Measurements from ENCODE around the gene TUBGCP2.
"Not testable (repeated sequence)": the region's sequence is repeated elsewhere in the genome, so short reads cannot be mapped to it uniquely, and the experiment has no call there.

Gene TUBGCP2

DNA sequence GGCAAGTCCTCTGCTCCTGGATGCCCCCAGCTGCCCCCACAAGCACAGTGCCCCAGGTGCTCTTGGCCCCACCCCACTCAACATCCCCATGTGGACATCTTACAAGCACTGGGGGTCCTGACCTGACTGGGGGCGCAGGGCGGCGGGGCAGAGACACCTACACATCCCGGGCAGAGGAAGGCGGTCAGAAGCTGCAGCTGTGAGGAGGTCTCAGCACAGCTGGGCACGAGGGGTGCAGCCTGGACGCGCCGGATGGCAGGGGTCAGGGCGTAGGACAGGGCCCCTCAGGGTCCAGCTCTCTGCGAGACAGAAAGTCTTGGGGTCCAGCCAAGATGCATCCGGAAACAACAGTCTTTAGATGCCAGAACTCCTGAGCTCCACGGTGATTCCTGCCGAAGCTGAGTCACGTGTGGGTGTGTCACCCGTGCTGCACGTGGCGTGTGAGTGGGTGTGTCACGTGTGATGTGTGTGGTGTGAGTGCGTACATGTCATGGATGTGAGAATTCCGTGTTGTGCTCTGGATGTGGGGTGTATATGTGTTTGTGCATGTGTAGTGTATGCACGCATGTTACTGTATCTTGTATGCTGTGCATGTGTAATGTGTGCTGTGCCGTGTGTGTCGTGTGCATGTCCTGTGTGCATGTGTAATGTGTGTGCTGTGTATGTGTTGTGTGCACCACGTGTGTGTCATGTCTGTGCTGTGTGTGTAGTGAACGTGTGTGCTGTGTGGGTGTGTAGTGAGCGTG lies 65.9 kb downstream of the TUBGCP2 start:
- no peak for DNase-seq

DNA sequence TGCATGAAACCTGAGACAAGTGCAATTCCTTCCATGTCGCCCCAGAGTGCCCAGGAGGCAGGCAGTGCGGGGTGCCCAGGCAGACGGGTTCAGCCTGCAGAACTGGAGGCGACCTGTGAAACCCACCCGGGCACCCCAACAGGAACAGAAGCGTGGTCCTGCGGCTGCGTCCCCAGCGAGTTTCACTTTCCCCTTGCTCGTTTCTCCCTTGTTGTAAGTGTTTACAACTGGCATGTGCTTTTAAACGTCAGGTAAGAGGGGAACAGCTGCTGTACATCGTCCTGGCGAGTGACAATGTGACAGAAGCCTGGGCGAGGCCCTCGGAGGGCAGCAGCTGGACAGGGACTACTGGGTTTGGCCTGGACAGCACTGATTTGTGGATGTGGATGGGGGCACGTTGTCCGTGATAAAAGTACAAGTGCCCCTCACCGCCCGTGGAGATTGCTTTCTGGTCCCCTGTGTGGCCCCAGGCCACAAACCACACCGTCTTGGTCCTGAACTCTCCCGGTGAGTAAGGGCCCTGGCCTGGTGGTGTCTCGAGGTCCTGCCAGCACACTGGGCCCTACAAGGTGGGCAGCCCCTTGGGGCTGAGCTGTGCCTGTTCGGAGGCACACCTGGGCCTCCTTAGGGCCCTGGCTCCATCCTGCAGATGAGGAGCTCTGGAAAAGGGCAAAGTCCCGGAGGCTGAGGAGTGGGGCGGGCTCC lies 67.0 kb downstream of the TUBGCP2 start:
- DNase-seq: no peak

DNA sequence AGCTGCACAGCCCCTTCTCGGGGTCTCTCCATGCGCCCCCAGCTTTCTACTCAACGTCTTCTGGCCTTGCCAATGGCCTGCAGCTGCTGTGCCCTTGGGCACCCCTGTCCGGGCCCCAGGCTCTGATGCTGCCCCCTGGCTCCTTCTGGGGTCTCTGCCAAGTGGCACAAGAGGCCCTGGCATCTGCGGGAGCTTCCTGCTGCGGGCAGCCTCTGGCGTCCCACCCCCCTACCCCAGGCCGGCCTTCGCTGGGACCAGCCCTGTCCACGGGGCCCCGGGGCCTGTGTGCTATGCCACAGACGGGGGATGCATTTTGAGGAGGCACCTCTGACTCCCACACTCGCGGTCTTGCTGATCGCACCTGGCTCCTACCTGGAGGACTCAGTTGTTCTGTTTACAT lies 68.7 kb downstream of the TUBGCP2 start:
- no peak for DNase-seq

DNA sequence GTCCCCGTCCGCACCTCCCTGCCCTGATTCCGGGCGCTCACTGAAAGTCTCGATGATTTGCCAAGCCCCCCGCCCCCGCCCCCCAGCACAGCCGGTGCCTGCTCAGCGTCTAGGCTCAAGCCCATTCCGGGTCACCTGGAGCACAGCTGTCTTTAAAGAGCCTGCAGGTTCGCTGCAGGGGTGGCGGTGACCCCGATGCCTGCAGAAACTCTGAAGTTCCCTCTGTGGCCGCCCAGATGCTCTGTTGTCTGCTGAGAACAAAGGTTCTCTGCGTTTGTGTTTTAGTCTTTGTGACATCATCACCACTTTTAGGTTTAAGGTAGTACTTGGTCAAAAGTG lies 70.2 kb downstream of the TUBGCP2 start:
- DNase-seq: no peak

DNA sequence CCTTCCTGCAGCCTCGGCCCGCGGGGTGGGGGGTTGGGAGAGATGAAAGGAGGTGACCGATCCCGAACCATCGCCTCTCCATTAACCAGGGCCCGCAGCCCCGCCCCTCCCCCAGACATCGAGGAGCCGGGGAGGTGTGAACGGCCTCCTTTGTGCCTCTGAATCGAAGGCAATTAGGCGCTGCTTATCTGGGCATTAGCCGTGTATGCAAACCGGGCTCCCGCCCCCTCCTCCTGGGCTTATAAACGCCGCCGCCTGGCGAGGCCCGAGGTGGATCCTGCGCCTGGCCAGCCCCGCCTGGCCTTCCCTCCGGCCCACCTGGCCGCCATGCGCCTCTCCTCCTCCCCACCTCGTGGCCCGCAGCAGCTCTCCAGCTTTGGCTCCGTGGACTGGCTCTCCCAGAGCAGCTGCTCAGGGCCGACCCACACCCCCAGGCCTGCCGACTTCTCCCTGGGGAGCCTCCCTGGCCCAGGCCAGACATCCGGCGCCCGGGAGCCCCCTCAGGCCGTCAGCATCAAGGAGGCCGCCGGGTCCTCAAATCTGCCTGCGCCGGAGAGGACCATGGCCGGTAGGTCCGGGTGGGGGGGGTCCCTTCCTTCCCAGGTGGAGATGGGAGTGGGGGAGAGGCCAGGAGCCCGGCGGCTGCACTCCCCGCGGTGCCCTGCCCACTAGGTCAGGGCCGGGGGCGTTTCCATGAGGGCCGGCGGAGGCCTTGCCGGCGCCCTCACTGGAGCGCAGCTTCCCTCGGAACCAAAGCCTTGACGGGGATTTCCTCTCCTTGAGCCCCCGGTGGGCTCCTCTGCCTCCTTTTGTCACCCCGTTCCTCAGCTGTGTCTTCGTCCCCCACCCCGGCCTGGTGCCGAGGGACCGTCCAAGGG lies 70.8 kb downstream of the TUBGCP2 start, which contains the start of gene VENTX:
VENTX (plus strand) TSS at position 268 of the 878 bp plus-strand sequence; CDS start at position 328, 60 bp downstream.
- no peak for DNase-seq

DNA sequence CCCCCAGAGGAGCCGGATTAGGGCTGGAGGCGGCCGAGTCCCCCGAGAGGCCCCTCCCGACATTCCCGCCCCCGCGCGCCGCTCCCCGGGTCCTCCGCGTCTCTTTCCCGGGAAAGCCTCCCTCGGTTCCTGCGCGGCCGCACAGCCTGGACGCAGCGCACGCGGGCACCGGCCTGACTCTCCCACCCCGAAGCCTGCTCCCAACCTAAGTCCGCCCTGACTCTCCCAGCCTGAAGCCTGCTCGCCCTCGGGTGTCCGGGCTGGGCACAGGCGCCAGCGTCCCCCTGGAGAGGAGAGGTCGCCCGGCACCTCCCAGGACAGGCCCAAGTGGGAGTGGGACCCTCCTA lies 71.5 kb downstream of the TUBGCP2 start:
- DNase-seq: no peak

DNA sequence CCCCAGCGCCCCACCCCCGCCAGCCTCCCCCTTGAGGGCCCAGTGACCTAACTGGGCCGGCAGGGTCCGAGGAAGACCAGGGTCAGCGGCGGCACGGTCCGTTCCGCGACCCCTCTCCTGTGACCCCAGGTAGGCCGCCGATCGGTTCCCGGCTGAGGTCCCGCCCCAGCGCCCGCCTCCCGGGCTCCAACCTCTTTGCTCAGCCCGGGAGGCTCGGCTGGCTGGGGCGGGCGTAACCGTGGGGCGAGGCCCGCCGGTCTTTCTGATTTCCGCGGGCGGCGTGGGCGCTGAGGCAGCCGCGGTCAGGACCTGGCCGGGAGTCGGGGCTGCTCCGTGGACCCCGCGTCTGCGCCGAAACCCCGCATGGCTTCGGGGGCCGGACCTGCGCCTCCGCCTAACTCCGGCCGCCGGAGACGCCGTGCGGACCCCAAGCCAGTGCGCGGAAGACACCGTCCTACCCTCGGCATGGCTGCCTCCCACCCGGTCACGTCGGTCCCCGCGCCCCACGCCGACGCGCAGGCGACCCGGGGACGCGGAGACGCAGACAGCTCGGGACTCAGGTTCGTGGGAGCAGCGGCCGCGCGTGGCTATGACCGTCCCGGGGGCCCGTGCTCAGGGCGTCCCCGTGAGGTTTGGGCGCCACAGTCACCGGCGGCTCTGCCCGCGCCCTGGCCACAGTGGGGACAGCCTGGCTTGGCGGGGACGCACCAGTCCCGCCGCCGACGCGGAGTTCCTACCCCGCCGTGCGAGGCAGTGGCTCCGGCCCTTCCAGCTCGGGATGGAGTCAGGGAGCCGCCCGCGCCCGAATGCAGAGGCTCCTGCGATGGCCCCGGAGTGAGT lies 72.1 kb downstream of the TUBGCP2 start:
- no peak for DNase-seq

DNA sequence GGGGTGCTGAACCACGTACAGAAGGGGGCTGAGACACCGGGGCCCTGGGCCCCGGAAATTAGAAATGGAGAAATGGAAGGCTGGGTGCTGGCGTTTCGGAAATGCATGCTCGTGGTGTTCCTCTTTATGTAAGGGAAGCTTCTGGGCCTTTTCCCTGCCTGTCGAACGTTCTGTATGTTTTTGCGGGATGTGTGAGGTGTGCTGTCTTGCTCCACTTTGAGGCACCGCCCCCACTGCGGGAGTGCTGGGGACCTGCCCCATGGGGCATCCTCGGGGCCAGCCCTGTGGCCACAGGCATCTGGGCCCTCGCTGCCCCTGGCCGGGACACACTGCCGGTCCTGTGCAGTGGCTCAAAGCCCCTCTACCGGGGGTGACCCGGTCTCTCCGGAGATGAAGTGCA lies 72.7 kb downstream of the TUBGCP2 start:
- DNase-seq: no peak

DNA sequence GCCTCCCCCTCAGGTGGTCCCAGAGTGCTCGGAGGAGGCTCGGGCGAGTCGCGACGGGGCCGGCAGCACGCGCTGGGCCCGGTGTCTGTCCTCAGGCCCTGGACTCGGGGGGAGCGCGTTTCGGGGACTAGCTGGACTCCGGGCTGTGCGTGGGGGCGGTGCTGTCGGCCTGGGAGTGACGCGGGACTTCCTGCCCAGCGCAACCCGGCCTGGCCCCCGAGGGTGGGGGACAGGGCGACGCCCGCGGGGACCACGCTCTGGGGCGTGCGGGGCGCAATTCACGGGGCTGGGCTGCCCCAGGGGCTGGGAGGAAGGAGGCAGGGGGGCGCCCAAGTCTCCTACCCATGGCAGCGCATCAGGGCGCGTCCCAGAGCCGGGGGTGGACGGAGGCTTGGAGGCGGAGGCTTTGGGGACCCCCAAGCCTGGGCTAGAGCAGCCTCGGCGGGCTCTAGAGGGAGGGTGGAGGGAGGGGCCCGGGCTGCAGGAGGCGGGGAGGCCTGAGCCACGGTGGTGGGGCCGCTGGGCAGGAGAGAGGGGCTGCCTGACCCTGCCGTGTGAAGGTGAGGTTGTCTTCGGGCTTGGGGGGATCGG lies 73.3 kb downstream of the TUBGCP2 start:
- no peak for DNase-seq

DNA sequence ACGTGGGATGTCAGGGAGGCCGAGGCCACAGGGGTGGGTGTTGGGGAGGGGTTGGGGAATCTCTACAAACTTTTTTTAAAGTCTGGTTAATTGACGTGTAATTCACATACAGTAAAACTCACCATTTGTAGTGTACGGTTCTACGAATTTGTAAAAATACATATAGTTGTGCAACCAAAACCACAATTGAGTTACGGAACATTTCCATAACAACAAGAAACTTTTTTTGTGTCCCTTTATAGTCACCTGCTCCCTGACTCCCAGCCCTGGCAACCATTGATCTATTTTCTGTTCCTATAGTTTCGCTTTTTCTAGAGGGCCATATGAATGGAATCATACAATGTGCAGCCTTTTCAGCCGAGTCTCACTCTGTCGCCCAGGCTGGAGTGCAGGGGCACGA lies 73.9 kb downstream of the TUBGCP2 start:
- not testable (repeated sequence) for DNase-seq

DNA sequence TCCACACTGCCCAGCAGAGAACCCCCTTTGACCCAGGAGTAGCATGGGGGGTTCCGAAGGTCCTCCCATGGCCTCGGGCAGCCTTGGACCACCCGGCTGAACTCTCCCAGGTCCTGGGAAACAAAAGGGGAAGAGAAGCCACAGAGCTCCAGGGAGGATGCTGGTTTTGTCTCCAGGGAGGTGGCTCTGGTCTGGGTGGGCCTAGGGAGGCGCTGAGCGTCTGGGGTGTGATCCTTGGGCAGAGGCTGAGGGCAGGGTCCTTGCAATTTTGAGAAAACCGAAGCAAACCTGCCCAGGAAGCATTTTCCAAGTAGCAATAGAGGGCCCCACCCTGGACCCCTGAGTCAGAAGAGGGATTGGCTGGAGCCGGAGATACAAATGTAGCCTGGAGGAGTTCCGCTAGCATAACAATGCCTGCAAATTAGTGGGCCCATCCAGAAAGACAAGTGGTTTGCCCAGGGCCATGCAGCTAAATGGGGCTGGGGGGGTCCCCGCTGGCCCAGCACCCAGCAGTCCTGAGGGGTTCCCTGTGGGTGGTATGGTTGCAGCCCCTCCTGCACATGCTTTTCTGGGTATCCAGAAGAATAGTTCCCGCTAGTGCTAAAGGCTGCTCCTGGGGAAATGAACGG lies 76.6 kb downstream of the TUBGCP2 start:
- DNase-seq: no peak

DNA sequence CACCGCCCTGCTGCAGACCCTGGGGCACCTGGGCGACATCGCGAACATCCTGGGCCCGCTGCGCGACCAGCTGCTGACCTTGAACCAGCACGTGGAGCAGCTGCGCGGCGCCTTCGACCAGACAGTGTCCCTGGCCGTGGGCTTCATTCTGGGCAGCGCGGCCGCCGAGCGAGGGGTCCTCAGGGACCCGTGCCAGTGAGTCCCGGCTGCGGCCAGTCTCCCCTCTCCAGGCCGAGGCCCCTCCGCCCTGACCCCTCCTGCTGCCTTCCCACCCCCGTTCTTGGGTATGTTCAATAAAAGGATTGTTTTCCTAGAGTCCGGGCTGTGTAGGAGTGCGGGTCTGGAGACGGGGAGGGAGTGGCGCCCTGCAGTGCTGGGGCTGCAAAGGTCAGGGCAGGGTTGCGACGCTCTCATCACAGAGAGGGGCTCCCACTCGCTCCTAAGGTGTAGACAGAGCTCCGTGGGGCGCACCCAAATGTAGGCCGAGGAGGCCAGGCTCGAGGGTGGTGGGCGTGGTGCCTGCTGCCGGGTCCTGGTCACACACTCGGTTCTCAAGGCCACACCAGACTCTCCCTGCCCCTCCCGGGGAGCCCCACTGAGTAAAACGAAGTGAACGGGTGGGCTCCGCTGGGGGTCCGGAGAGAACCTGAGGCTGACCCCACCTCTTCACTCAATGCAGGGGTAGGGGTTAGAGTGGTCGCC lies 77.3 kb downstream of the TUBGCP2 start:
- no peak for DNase-seq

DNA sequence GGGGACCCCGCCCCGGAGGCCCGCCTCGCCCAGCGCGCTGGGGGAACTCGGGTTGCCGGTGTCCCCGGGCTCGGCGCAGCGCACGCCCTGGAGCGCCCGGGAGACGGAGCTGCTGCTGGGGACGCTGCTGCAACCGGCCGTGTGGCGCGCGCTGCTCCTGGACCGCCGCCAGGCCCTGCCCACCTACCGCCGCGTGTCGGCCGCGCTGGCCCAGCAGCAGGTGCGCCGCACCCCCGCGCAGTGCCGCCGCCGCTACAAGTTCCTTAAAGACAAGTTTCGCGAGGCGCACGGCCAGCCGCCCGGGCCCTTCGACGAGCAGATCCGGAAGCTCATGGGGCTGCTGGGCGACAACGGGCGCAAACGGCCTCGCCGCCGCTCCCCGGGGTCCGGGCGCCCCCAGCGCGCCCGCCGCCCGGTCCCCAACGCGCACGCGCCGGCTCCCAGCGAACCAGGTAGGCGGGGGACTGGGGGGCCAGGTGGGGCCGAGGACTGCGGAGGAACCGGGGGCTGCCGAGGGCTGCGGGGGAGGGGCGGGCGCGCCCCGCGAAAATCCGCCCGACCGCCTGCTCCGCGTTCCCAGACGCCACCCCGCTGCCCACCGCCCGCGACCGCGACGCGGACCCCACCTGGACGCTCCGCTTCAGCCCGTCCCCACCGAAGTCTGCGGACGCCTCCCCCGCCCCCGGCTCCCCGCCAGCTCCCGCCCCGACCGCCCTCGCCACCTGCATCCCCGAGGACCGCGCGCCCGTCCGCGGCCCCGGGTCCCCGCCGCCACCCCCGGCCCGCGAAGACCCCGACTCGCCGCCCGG lies 78.1 kb downstream of the TUBGCP2 start:
- no peak for DNase-seq

DNA sequence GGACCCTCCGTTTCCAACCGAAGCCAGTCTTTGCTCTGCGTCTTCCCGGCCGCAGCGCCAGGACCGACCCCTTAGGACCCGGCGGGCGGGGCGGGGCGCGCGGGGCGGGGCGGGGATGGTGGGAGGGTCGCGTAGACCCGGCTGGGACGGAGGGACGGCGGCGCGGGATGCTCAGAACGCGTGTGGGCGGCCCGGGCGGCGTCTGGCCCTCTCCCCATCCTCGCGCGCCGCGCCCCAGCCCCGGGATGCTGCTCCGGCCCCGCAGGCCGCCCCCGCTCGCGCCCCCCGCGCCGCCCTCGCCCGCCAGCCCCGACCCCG lies 78.7 kb downstream of the TUBGCP2 start, which contains the start of gene UTF1:
UTF1 (plus strand) TSS at position 174 of the 318 bp plus-strand sequence; CDS start at position 246, 72 bp downstream.
- no peak for DNase-seq

DNA sequence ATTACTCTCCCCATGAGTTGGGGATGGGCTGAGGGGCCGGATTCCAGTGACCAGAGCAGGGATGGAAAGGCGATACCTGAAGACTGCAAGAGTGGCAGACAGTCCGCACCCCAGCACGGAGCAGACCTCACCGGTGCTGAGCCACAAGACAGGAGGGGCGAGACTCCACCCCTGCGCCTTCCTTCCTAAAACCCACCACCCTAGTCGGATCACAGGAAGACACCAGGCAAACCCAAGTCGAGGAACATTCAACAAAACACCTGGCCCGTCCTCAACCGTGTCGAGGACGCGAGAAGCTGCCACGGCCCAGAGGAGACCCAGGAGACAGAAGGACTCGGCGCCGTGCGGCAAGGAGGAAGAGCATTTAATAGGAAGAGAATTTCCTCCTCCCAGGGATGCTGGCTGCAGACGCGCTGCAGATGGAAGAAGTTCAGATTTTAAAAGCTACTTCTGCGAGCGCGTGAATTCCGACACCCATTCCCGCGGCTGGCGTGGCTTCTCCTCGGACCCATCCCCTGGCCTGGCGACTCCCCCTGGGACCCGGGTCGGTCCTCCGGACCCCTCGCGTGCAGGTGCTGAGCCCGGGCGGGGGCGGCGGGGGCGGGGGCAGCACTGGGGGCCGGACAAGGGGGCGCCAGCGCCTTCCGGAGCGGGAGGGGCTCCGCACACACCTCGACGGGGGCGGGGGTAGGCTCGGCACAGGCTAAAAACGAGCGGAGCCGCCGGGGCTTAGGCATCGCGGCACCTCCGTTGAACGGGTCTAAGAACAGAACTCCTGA lies 79.2 kb downstream of the TUBGCP2 start:
- no peak for DNase-seq

All from activated T-cell treated with anti-CD3 and anti-CD28 coated beads for 4 hours (primary cell).